ENCODE results near the gene RAD50.

RAD50 gene

GRCh38 chr5:132677682-132678400 lies 121.1 kb downstream of the RAD50 start:
- H3K79me1 ChIP-seq (replicated peaks; ENCODE audit: low read length, poor library complexity, severe bottlenecking): no peaks in the 10 kb centered on the region
- H2AK5ac ChIP-seq (ENCODE audit: low read length, severe bottlenecking): no peak overlapping the region
- no peak overlapping the region for H3K4ac ChIP-seq (ENCODE audit: low read depth in 1 of 2, low read length in 2 of 2)
- H3K4me1 ChIP-seq (ENCODE audit: control insufficient read depth, insufficient read depth, low read depth, low read length): peaks cover 17% of the 10 kb centered on the region
- H2AFZ ChIP-seq (ENCODE audit: low read depth, low read length): no peak overlapping the region
- H2BK120ac ChIP-seq (ENCODE audit: low read depth, low read length): no peak overlapping the region
- no peak overlapping the region for H2BK12ac ChIP-seq (ENCODE audit: low read length in 2 of 2)
- H3K4me3 ChIP-seq (ENCODE audit: insufficient read depth in 1 of 2, low read depth in 1 of 2, low read length in 2 of 2): no peak overlapping the region
- no peaks in the 10 kb centered on the region for H3K36me3 ChIP-seq (ENCODE audit: control insufficient read depth in 1 of 2, insufficient read depth in 2 of 2, low read depth in 1 of 2, low read length in 2 of 2)
- no peak overlapping the region for H3K9ac ChIP-seq (ENCODE audit: low read length)
- no peak overlapping the region for H3K23ac ChIP-seq (ENCODE audit: low read length in 2 of 2)
- H2BK15ac ChIP-seq (ENCODE audit: low read depth, poor library complexity, severe bottlenecking): no peak overlapping the region
- no peak overlapping the region for H3K4me2 ChIP-seq (ENCODE audit: low read length, poor library complexity, severe bottlenecking)
- no peak overlapping the region for H3K27ac ChIP-seq (ENCODE audit: low read length, poor library complexity, severe bottlenecking)
- H4K8ac ChIP-seq (ENCODE audit: low read length): no peak overlapping the region
- no peak overlapping the region for H3K18ac ChIP-seq (ENCODE audit: low read depth in 1 of 2, low read length in 2 of 2)
- H2BK5ac ChIP-seq (ENCODE audit: low read depth, low read length, poor library complexity, severe bottlenecking): no peak overlapping the region
- H4K91ac ChIP-seq (ENCODE audit: low read length): no peak overlapping the region
- peaks cover 0 to 9% of the 10 kb centered on the region in 2 experiments for H3K27me3 ChIP-seq (ENCODE audit: control insufficient read depth in 1 of 2, insufficient read depth in 1 of 2, low read length in 2 of 2)
- no peak overlapping the region for H3K14ac ChIP-seq (ENCODE audit: low read length in 2 of 2)
- WGBS: 73% methylated on average over 11 of the region's 15 CpGs
- DNase-seq: peak; percentile 16
- no peaks in the 10 kb centered on the region for H3K9me3 ChIP-seq (ENCODE audit: control insufficient read depth, low read length)

- H4K91ac ChIP-seq (ENCODE audit: low read length): no peak overlapping the region
- no peak overlapping the region for H3K4me2 ChIP-seq (ENCODE audit: low read length, poor library complexity, severe bottlenecking)
- no peak overlapping the region for H3K18ac ChIP-seq (ENCODE audit: low read depth in 1 of 2, low read length in 2 of 2)
- no peak overlapping the region for H3K23ac ChIP-seq (ENCODE audit: low read length in 2 of 2)
- H3K4me1 ChIP-seq (ENCODE audit: control insufficient read depth, insufficient read depth, low read depth, low read length): peaks cover 17% of the 10 kb centered on the region
- H2AFZ ChIP-seq (ENCODE audit: low read depth, low read length): no peak overlapping the region
- no peak overlapping the region for H3K4me3 ChIP-seq (ENCODE audit: insufficient read depth in 1 of 2, low read depth in 1 of 2, low read length in 2 of 2)
- no peak overlapping the region for H2BK5ac ChIP-seq (ENCODE audit: low read depth, low read length, poor library complexity, severe bottlenecking)
- H2BK120ac ChIP-seq (ENCODE audit: low read depth, low read length): no peak overlapping the region
- peak overlapping the region in 1 of 2 experiments; percentile 2 for H3K4ac ChIP-seq (ENCODE audit: low read depth in 1 of 2, low read length in 2 of 2)
- 100% methylated on average over 1 of the region's 1 CpG for WGBS
- H3K27ac ChIP-seq (ENCODE audit: low read length, poor library complexity, severe bottlenecking): no peak overlapping the region
- DNase-seq: no peak
- no peak overlapping the region for H2BK12ac ChIP-seq (ENCODE audit: low read length in 2 of 2)
- H3K79me1 ChIP-seq (replicated peaks; ENCODE audit: low read length, poor library complexity, severe bottlenecking): no peaks in the 10 kb centered on the region
- no peak overlapping the region for H2AK5ac ChIP-seq (ENCODE audit: low read length, severe bottlenecking)
- H3K27me3 ChIP-seq (ENCODE audit: control insufficient read depth in 1 of 2, insufficient read depth in 1 of 2, low read length in 2 of 2): peaks cover 0 to 9% of the 10 kb centered on the region in 2 experiments
- no peaks in the 10 kb centered on the region for H3K9me3 ChIP-seq (ENCODE audit: control insufficient read depth, low read length)
- H2BK15ac ChIP-seq (ENCODE audit: low read depth, poor library complexity, severe bottlenecking): no peak overlapping the region
- no peak overlapping the region for H3K14ac ChIP-seq (ENCODE audit: low read length in 2 of 2)
- no peaks in the 10 kb centered on the region for H3K36me3 ChIP-seq (ENCODE audit: control insufficient read depth in 1 of 2, insufficient read depth in 2 of 2, low read depth in 1 of 2, low read length in 2 of 2)
- no peak overlapping the region for H4K8ac ChIP-seq (ENCODE audit: low read length)
- no peak overlapping the region for H3K9ac ChIP-seq (ENCODE audit: low read length)
Measured at GRCh38 chr5:132678735-132679134, 122.0 kb downstream of the RAD50 start.

- no peak for DNase-seq
- no peak overlapping the region for H3K4me2 ChIP-seq (ENCODE audit: low read length, poor library complexity, severe bottlenecking)
- no peaks in the 10 kb centered on the region for H3K9me3 ChIP-seq (ENCODE audit: control insufficient read depth, low read length)
- WGBS: 96% methylated on average over 7 of the region's 7 CpGs
- no peak overlapping the region for H3K27ac ChIP-seq (ENCODE audit: low read length, poor library complexity, severe bottlenecking)
- no peak overlapping the region for H2BK15ac ChIP-seq (ENCODE audit: low read depth, poor library complexity, severe bottlenecking)
- no peak overlapping the region for H3K4me3 ChIP-seq (ENCODE audit: insufficient read depth in 1 of 2, low read depth in 1 of 2, low read length in 2 of 2)
- H4K91ac ChIP-seq (ENCODE audit: low read length): no peak overlapping the region
- peaks cover 0 to 9% of the 10 kb centered on the region in 2 experiments for H3K27me3 ChIP-seq (ENCODE audit: control insufficient read depth in 1 of 2, insufficient read depth in 1 of 2, low read length in 2 of 2)
- H4K8ac ChIP-seq (ENCODE audit: low read length): no peak overlapping the region
- H2AK5ac ChIP-seq (ENCODE audit: low read length, severe bottlenecking): no peak overlapping the region
- H3K4ac ChIP-seq (ENCODE audit: low read depth in 1 of 2, low read length in 2 of 2): no peak overlapping the region
- no peaks in the 10 kb centered on the region for H3K36me3 ChIP-seq (ENCODE audit: control insufficient read depth in 1 of 2, insufficient read depth in 2 of 2, low read depth in 1 of 2, low read length in 2 of 2)
- peaks cover 13% of the 10 kb centered on the region for H3K4me1 ChIP-seq (ENCODE audit: control insufficient read depth, insufficient read depth, low read depth, low read length)
- no peak overlapping the region for H3K23ac ChIP-seq (ENCODE audit: low read length in 2 of 2)
- no peak overlapping the region for H3K9ac ChIP-seq (ENCODE audit: low read length)
- no peaks in the 10 kb centered on the region for H3K79me1 ChIP-seq (replicated peaks; ENCODE audit: low read length, poor library complexity, severe bottlenecking)
- no peak overlapping the region for H2AFZ ChIP-seq (ENCODE audit: low read depth, low read length)
- no peak overlapping the region for H2BK5ac ChIP-seq (ENCODE audit: low read depth, low read length, poor library complexity, severe bottlenecking)
- H3K18ac ChIP-seq (ENCODE audit: low read depth in 1 of 2, low read length in 2 of 2): no peak overlapping the region
- no peak overlapping the region for H2BK12ac ChIP-seq (ENCODE audit: low read length in 2 of 2)
- no peak overlapping the region for H2BK120ac ChIP-seq (ENCODE audit: low read depth, low read length)
- no peak overlapping the region for H3K14ac ChIP-seq (ENCODE audit: low read length in 2 of 2)
Measured at GRCh38 chr5:132679166-132679565, 122.4 kb downstream of the RAD50 start.

- H2AFZ ChIP-seq (ENCODE audit: low read depth, low read length): no peak overlapping the region
- no peak overlapping the region for H3K27ac ChIP-seq (ENCODE audit: low read length, poor library complexity, severe bottlenecking)
- no peak overlapping the region for H3K9ac ChIP-seq (ENCODE audit: low read length)
- no peak overlapping the region for H2BK15ac ChIP-seq (ENCODE audit: low read depth, poor library complexity, severe bottlenecking)
- H3K4me3 ChIP-seq (ENCODE audit: insufficient read depth in 1 of 2, low read depth in 1 of 2, low read length in 2 of 2): no peak overlapping the region
- DNase-seq: no peak
- H3K79me1 ChIP-seq (replicated peaks; ENCODE audit: low read length, poor library complexity, severe bottlenecking): no peaks in the 10 kb centered on the region
- H2BK12ac ChIP-seq (ENCODE audit: low read length in 2 of 2): peak overlapping the region in 1 of 2 experiments; percentile 40
- 89% methylated on average over 13 of the region's 15 CpGs for WGBS
- no peak overlapping the region for H3K23ac ChIP-seq (ENCODE audit: low read length in 2 of 2)
- no peak overlapping the region for H2AK5ac ChIP-seq (ENCODE audit: low read length, severe bottlenecking)
- peaks cover 10% of the 10 kb centered on the region for H3K4me1 ChIP-seq (ENCODE audit: control insufficient read depth, insufficient read depth, low read depth, low read length)
- peak overlapping the region; percentile 22 for H2BK120ac ChIP-seq (ENCODE audit: low read depth, low read length)
- H2BK5ac ChIP-seq (ENCODE audit: low read depth, low read length, poor library complexity, severe bottlenecking): no peak overlapping the region
- H4K8ac ChIP-seq (ENCODE audit: low read length): no peak overlapping the region
- no peak overlapping the region for H3K4me2 ChIP-seq (ENCODE audit: low read length, poor library complexity, severe bottlenecking)
- no peaks in the 10 kb centered on the region for H3K9me3 ChIP-seq (ENCODE audit: control insufficient read depth, low read length)
- no peak overlapping the region for H4K91ac ChIP-seq (ENCODE audit: low read length)
- peak overlapping the region in 1 of 2 experiments; percentile 42 for H3K4ac ChIP-seq (ENCODE audit: low read depth in 1 of 2, low read length in 2 of 2)
- no peak overlapping the region for H3K18ac ChIP-seq (ENCODE audit: low read depth in 1 of 2, low read length in 2 of 2)
- no peak overlapping the region for H3K14ac ChIP-seq (ENCODE audit: low read length in 2 of 2)
- H3K36me3 ChIP-seq (ENCODE audit: control insufficient read depth in 1 of 2, insufficient read depth in 2 of 2, low read depth in 1 of 2, low read length in 2 of 2): no peaks in the 10 kb centered on the region
- H3K27me3 ChIP-seq (ENCODE audit: control insufficient read depth in 1 of 2, insufficient read depth in 1 of 2, low read length in 2 of 2): peaks cover 0 to 9% of the 10 kb centered on the region in 2 experiments
Measured at GRCh38 chr5:132679717-132680380, 123.1 kb downstream of the RAD50 start.
